PC-9 (cell line): ENCODE measurements around the gene FDX2.

Experiments used
- EZH2 ChIP-seq: fragments of 200-600 bp; sonication (generic); IDR thresholded peaks from 2 replicates; pipeline ENCODE4 v1.8.0; 2017; ENCODE audit warnings: antibody characterized with exemption, low read depth
- TF ChIP-seq, protein P1 (sequence below): fragments of 200-600 bp; sonication (generic); conservative IDR thresholded peaks from 2 replicates; pipeline ENCODE4 v1.6.1; 2017; ENCODE audit warnings: mixed run types, antibody characterized with exemption, mild to moderate bottlenecking, moderate library complexity

GRCh38 chr19:10262771-10263170 is 53.0 kb downstream of the FDX2 start:
- TF ChIP-seq, protein P1, sequence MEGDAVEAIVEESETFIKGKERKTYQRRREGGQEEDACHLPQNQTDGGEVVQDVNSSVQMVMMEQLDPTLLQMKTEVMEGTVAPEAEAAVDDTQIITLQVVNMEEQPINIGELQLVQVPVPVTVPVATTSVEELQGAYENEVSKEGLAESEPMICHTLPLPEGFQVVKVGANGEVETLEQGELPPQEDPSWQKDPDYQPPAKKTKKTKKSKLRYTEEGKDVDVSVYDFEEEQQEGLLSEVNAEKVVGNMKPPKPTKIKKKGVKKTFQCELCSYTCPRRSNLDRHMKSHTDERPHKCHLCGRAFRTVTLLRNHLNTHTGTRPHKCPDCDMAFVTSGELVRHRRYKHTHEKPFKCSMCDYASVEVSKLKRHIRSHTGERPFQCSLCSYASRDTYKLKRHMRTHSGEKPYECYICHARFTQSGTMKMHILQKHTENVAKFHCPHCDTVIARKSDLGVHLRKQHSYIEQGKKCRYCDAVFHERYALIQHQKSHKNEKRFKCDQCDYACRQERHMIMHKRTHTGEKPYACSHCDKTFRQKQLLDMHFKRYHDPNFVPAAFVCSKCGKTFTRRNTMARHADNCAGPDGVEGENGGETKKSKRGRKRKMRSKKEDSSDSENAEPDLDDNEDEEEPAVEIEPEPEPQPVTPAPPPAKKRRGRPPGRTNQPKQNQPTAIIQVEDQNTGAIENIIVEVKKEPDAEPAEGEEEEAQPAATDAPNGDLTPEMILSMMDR, result no peak
- TF ChIP-seq EZH2, result no peak
